ENCODE results near the gene KLF3.

DNA sequence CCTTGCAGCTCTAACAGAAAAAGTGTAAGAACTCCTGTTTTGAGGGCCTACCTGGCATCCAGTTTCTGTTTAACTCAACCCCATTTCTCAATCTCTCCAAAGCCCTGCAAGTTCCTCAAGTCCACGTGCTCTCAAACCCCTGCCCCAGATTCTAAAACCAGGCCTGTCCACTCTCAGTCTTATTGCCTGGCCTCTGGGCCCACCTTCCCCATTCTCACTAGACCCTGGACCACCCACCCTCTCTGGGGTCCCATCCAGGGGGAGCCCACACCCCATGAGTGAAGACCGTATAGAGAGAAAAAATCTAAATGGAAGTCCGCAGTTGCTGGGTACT, 60.4 kb downstream of the KLF3 start:
- TF ChIP-seq EZH2 (IDR thresholded peaks at IDR 0.05) (no peak), EZH2phosphoT487 (IDR thresholded peaks at IDR 0.05) (no peak)
- TF ChIP-seq, protein P1, sequence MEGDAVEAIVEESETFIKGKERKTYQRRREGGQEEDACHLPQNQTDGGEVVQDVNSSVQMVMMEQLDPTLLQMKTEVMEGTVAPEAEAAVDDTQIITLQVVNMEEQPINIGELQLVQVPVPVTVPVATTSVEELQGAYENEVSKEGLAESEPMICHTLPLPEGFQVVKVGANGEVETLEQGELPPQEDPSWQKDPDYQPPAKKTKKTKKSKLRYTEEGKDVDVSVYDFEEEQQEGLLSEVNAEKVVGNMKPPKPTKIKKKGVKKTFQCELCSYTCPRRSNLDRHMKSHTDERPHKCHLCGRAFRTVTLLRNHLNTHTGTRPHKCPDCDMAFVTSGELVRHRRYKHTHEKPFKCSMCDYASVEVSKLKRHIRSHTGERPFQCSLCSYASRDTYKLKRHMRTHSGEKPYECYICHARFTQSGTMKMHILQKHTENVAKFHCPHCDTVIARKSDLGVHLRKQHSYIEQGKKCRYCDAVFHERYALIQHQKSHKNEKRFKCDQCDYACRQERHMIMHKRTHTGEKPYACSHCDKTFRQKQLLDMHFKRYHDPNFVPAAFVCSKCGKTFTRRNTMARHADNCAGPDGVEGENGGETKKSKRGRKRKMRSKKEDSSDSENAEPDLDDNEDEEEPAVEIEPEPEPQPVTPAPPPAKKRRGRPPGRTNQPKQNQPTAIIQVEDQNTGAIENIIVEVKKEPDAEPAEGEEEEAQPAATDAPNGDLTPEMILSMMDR (IDR thresholded peaks at IDR 0.05) = no peak

All from neural progenitor cell (in vitro differentiated cells).